DMS114 treated with DMSO at 0.1 percent for 48 hours (cell line): Measurements from ENCODE around the gene MRPL54.

Source experiments
- DNase-seq: peaks from one replicate; lab custom pipeline; 2025; ENCODE audit not compliant: unreplicated experiment; lab: John Stamatoyannopoulos, UW

Gene MRPL54

GRCh38 chr19:3768015-3768747 lies 5.7 kb downstream of the MRPL54 start:
- no peak for DNase-seq

GRCh38 chr19:3768748-3769099 lies 6.2 kb downstream of the MRPL54 start:
- DNase-seq, result no peak

GRCh38 chr19:3769494-3769893 lies 7.0 kb downstream of the MRPL54 start:
- no peak for DNase-seq

- no peak for DNase-seq
These were observed 7.9 kb downstream of the MRPL54 start for GRCh38 chr19:3770136-3770999.

GRCh38 chr19:3771000-3771905 lies 8.8 kb downstream of the MRPL54 start:
- DNase-seq, result no peak

- DNase-seq, result no peak
These were observed 9.5 kb downstream of the MRPL54 start, which contains the start of gene RAX2 for GRCh38 chr19:3771906-3772455. Gene RAX2 (minus strand): TSS chr19:3772228. CDS start chr19:3771742, 486 bp downstream.

- no peak for DNase-seq
These were observed 11.5 kb downstream of the MRPL54 start for GRCh38 chr19:3773814-3774515.

- no peak for DNase-seq
These were observed 12.3 kb downstream of the MRPL54 start for GRCh38 chr19:3774621-3775373.

GRCh38 chr19:3775374-3775711 lies 12.9 kb downstream of the MRPL54 start:
- DNase-seq, result no peak

GRCh38 chr19:3775831-3776230 lies 13.3 kb downstream of the MRPL54 start:
- no peak for DNase-seq

- DNase-seq, result no peak
These were observed 14.1 kb downstream of the MRPL54 start for GRCh38 chr19:3776479-3777040.

- no peak for DNase-seq
These were observed 15.8 kb downstream of the MRPL54 start for GRCh38 chr19:3778104-3778867.

- DNase-seq, result no peak
These were observed 16.6 kb downstream of the MRPL54 start for GRCh38 chr19:3778899-3779723.

GRCh38 chr19:3780786-3781304 lies 18.4 kb downstream of the MRPL54 start:
- no peak for DNase-seq

GRCh38 chr19:3781603-3782002 lies 19.1 kb downstream of the MRPL54 start:
- no peak for DNase-seq

GRCh38 chr19:3782330-3782729 lies 19.8 kb downstream of the MRPL54 start:
- DNase-seq, result no peak

GRCh38 chr19:3782903-3783302 lies 20.4 kb downstream of the MRPL54 start:
- DNase-seq, result no peak
